ENCODE results near the gene NUDC. TPM values are rescaled to one million over a fixed set of nuclear protein-coding genes. Genes with fewer than 3 reads are reported as not detected.

NUDC gene
- total and polyA plus RNA-seq, 2 of the 13 experiments (the other 11 are each of a cell fraction or from before 2014, with no cell fraction given): 34.7 to 104 TPM

- TF ChIP-seq SKIL (CRISPR knock-in tag; IDR thresholded peaks at IDR 0.05; ENCODE audit: borderline replicate concordance): peak; percentile 36; the same call in 1 of the 2 replicates
- TF ChIP-seq RARA (CRISPR knock-in tag; IDR thresholded peaks at IDR 0.05): peak; percentile 91
- peak; percentile 33; the same call in 1 of the 2 replicates for TF ChIP-seq SOX5 (CRISPR knock-in tag; IDR thresholded peaks at IDR 0.05; ENCODE audit: borderline replicate concordance)
- no peak for TF ChIP-seq NR0B2 (CRISPR knock-in tag; IDR thresholded peaks at IDR 0.05)
- TF ChIP-seq CHCHD3 (CRISPR knock-in tag; IDR thresholded peaks at IDR 0.05): no peak
- 0 out of 2 replicates have a peak, but pooled peaks have one; percentile 59 for TF ChIP-seq MYC (CRISPR knock-in tag; IDR thresholded peaks at IDR 0.05; ENCODE audit: borderline replicate concordance)
- no peak for TF ChIP-seq FOXA1 (IDR thresholded peaks at IDR 0.05)
- TF ChIP-seq FOXA1 (CRISPR knock-in tag; IDR thresholded peaks at IDR 0.05): no peak
- 0 out of 2 replicates have a peak, but pooled peaks have one; percentile 49 for TF ChIP-seq ZBTB42 (CRISPR knock-in tag; IDR thresholded peaks at IDR 0.05)
- TF ChIP-seq MEIS1 (CRISPR knock-in tag; IDR thresholded peaks at IDR 0.05; ENCODE audit: borderline replicate concordance): peak; percentile 80; the same call in 1 of the 2 replicates
- no peak for TF ChIP-seq SRSF4 (IDR thresholded peaks at IDR 0.05; ENCODE audit: low read depth, low read length, poor library complexity, severe bottlenecking)
- peak; percentile 39; the same call in 1 of the 2 replicates for TF ChIP-seq BCL6 (CRISPR knock-in tag; IDR thresholded peaks at IDR 0.05)
- no peak for TF ChIP-seq THAP11 (CRISPR knock-in tag; IDR thresholded peaks at IDR 0.05)
- peak; percentile 43; the same call in 1 of the 2 replicates for TF ChIP-seq ZNF556 (CRISPR knock-in tag; IDR thresholded peaks at IDR 0.05; ENCODE audit: borderline replicate concordance)
- no peak for TF ChIP-seq ZNF205 (CRISPR knock-in tag; IDR thresholded peaks at IDR 0.05)
- TF ChIP-seq RXRA (CRISPR knock-in tag; IDR thresholded peaks at IDR 0.05): peak; percentile 88
- 0 out of 2 replicates have a peak, but pooled peaks have one; percentile 23 for TF ChIP-seq TBX3 (IDR thresholded peaks at IDR 0.05; ENCODE audit: borderline replicate concordance)
- TF ChIP-seq ZFP91 (CRISPR knock-in tag; IDR thresholded peaks at IDR 0.05; ENCODE audit: borderline replicate concordance): peak; percentile 66
- TF ChIP-seq SPEN (CRISPR knock-in tag; IDR thresholded peaks at IDR 0.05; ENCODE audit: low read depth): peak; percentile 60; the same call in 1 of the 2 replicates
- TF ChIP-seq ZNF605 (CRISPR knock-in tag; IDR thresholded peaks at IDR 0.05): peak; percentile 73
- TF ChIP-seq SSRP1 (CRISPR knock-in tag; IDR thresholded peaks at IDR 0.05): no peak; the same call in 1 of the 2 replicates
- TF ChIP-seq ZNF431 (CRISPR knock-in tag; IDR thresholded peaks at IDR 0.05; ENCODE audit: borderline replicate concordance, low read depth): no peak
- TF ChIP-seq ZNF567 (CRISPR knock-in tag; IDR thresholded peaks at IDR 0.05; ENCODE audit: borderline replicate concordance): no peak
- TF ChIP-seq DRAP1 (CRISPR knock-in tag; IDR thresholded peaks at IDR 0.05): peak; percentile 57; the same call in 1 of the 2 replicates
- TF ChIP-seq JUN (CRISPR knock-in tag; IDR thresholded peaks at IDR 0.05): peak; percentile 93
- peak; percentile 66; the same call in 1 of the 2 replicates for TF ChIP-seq GATAD1 (CRISPR knock-in tag; IDR thresholded peaks at IDR 0.05)
Measured at GRCh38 chr1:26991310-26992116, 70.0 kb downstream of the NUDC start (continued).

All from HepG2 (cell line).